T-helper 1 cell treated with Interleukin-12 subunit alpha and Interleukin-12 subunit beta and Interleukin-4 antibody, amounts not matched to agents 30 μg/mL and 1 μg/mL, for 36 hours (primary cell): ENCODE results near the gene CLEC18B.
"Not testable (repeated sequence)": the region's sequence is repeated elsewhere in the genome, so short reads cannot be mapped to it uniquely, and the experiment has no call there.

Experiments
- H3K27ac Mint-ChIP-seq: one replicate; pipeline ENCODE4 v1.8.0; 2021; ENCODE audit warnings: mild to moderate bottlenecking, mixed read lengths
- H3K27me3 Mint-ChIP-seq: one replicate; pipeline ENCODE4 v1.8.0; 2021; ENCODE audit warnings: low read depth, mixed read lengths
- H3K36me3 Mint-ChIP-seq: one replicate; pipeline ENCODE4 v1.8.0; 2021; ENCODE audit warnings: low read depth, mixed read lengths
- H3K4me1 Mint-ChIP-seq: one replicate; pipeline ENCODE4 v1.8.0; 2021; ENCODE audit warnings: low read depth, mixed read lengths
- H3K4me3 Mint-ChIP-seq: one replicate; pipeline ENCODE4 v1.8.0; 2021; ENCODE audit warnings: mild to moderate bottlenecking, moderate library complexity, mixed read lengths
- H3K9me3 Mint-ChIP-seq: one replicate; pipeline ENCODE4 v1.8.0; 2021; ENCODE audit warnings: mixed read lengths

The CLEC18B gene

DNA sequence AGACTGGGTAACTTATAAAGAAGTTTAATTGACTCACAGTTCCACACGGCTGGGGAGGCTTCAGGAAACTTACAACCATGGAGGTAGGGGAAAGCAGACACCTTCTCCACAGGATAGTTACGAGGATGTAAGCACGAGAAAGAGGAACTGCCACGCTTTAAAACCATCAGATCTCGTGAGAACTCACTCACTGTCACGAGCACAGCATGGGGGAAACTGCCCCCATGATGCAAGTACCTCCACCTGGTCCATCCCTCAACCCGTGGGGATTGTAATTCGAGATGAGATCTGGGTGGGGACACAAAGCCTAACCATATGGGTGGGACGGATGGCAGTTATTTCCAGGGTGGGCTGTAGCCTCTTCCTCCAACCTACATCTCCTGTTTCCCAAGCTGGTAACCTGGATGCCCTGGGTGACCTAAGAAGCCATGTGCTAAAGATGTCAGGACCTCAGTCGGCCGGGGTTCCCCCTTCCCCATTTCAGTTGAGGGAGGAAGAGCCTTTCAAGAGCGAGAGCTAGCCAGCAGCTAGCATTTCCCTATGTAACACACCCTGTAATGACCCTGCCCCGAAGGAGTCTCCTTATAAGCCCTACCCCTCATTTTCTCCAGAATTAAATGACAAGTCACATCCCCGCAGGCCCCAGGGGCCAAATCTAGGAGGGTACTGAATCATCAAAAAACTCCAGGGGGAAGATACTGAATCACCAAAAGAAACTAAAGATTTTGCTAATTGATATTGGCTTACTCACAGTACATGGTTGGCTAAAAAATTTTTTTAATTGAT, 16.9 kb downstream of the CLEC18B start:
- not testable (repeated sequence) for H3K4me1 Mint-ChIP-seq, H3K27me3 Mint-ChIP-seq, H3K4me3 Mint-ChIP-seq, H3K9me3 Mint-ChIP-seq, H3K27ac Mint-ChIP-seq, H3K36me3 Mint-ChIP-seq

DNA sequence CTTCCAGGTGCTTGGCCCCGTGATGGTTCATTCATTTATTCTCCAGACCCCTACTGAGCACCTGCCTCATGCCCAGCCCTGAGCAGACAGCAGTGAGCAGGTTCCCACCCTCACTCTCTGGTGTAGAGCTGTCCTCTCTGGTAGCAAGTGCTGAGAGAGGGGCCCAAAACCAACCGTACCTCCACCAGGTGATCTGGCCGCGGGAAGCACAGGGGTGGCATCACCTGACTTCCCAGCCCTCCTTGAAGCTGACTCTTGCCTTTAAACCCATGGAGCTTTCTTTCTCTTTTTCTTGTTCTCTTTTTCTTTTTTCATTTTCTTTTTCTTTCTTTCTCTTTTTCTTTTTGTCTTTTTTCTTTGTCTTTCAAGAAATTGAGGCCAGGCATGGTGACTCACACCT, 21.0 kb downstream of the CLEC18B start:
- H3K4me1 Mint-ChIP-seq, H3K9me3 Mint-ChIP-seq, H3K36me3 Mint-ChIP-seq, H3K27me3 Mint-ChIP-seq, H3K27ac Mint-ChIP-seq, H3K4me3 Mint-ChIP-seq: not testable (repeated sequence)

- not testable (repeated sequence) for H3K27ac Mint-ChIP-seq, H3K4me3 Mint-ChIP-seq, H3K36me3 Mint-ChIP-seq, H3K27me3 Mint-ChIP-seq, H3K9me3 Mint-ChIP-seq, H3K4me1 Mint-ChIP-seq
These were observed 22.9 kb downstream of the CLEC18B start for GRCh38 chr16:74398212-74398895.

GRCh38 chr16:74396521-74397017, 24.7 kb downstream of the CLEC18B start:
- H3K4me3 Mint-ChIP-seq, H3K27ac Mint-ChIP-seq, H3K27me3 Mint-ChIP-seq, H3K9me3 Mint-ChIP-seq, H3K36me3 Mint-ChIP-seq, H3K4me1 Mint-ChIP-seq: not testable (repeated sequence)

DNA sequence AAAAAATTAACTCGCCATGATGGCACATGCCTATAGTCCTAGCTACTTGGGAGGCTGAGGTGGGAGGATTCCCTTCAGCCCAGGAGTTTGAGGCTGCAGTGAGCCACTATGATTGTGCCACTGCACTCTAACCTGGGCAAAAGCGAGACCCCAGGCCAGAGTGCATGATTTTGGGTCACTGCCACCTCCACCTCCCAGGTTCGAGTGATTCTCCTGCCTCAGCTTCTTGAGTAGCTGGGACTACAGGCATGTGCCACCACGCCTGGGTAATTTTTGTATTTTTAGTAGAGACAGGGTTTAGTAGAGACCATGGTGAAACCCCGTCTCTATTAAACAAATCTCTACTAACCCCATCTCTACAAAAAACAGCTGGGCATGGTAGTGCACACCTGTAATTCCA, 26.7 kb downstream of the CLEC18B start:
- not testable (repeated sequence) for H3K4me3 Mint-ChIP-seq, H3K36me3 Mint-ChIP-seq

DNA sequence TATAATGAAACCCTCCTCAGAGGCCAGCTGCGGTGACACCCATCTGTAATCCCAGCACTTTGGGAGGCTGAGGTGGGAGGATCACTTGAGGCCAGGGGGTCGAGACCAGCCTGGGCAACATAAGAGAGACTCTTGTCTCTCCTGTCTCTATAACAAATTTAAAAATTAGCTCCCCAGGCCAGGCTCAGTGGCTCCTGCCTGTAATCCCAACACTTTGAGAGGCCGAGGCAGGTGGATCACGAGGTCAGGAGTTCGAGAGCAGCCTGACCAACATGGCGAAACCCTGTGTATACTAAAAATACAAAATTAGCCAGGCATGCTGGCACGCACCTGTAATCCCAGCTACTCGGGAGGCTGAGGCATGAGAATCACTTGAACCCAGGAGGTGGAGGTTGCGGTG, 27.1 kb downstream of the CLEC18B start:
- H3K36me3 Mint-ChIP-seq, H3K9me3 Mint-ChIP-seq, H3K27ac Mint-ChIP-seq, H3K4me3 Mint-ChIP-seq, H3K27me3 Mint-ChIP-seq, H3K4me1 Mint-ChIP-seq: not testable (repeated sequence)

More for the DNA sequence above, 26.7 kb downstream of the CLEC18B start:
- not testable (repeated sequence) for H3K4me1 Mint-ChIP-seq, H3K9me3 Mint-ChIP-seq, H3K27me3 Mint-ChIP-seq, H3K27ac Mint-ChIP-seq

- not testable (repeated sequence) for H3K9me3 Mint-ChIP-seq, H3K36me3 Mint-ChIP-seq, H3K4me1 Mint-ChIP-seq, H3K27ac Mint-ChIP-seq, H3K4me3 Mint-ChIP-seq, H3K27me3 Mint-ChIP-seq
These were observed 29.7 kb downstream of the CLEC18B start for GRCh38 chr16:74391454-74392050.

DNA sequence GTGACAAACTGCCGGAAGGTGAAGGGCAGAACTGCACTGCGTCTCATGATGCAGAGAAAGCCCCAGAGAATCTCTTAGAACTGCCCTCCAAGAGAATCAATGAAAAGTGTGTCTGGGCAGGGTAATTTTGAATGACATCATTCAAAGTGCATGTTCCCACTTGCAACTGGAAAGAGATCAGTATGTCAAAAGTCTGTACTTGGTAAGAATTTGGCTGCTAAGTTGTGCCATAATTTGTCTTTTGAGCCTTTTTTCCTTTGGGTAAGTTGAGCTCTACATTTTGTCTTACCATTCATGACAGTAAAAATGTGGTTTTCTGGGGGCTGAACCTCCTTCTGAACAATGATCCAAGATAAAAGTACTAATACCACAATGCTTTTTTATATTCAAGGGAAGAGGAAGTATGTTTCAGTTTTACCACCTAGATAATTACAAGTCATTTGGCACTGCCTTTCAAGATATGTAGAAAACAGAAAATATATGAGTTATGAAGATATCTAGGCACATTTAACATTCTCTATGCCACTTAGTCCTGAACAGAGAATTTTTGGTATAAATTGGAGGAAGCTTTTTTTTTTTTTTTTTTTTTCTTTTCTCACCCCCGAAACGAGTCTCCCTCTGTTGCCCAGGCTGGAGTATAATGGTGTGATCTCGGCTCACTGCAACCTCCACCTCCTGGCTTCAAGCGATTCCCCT, 38.8 kb downstream of the CLEC18B start:
- H3K27ac Mint-ChIP-seq, H3K36me3 Mint-ChIP-seq, H3K4me1 Mint-ChIP-seq, H3K27me3 Mint-ChIP-seq, H3K4me3 Mint-ChIP-seq, H3K9me3 Mint-ChIP-seq: not testable (repeated sequence)

DNA sequence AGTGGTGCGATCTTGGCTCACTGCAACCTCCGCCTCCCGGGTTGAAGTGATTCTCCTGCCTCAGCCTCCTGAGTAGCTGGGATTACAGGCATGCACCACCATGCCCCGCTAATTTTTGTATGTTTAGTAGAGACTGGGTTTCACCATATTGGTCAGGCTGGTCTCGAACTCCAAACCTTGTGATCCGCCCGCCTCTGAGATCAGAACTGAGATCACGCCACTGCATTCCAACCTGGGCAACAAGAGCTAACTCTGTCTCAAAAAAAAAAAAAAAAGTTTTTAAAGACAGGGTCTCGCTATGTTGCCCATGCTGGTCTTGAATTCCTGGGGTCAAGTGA, 47.5 kb downstream of the CLEC18B start:
- not testable (repeated sequence) for H3K4me3 Mint-ChIP-seq, H3K27ac Mint-ChIP-seq

GRCh38 chr16:74372953-74373846, 48.1 kb downstream of the CLEC18B start:
- Mint-ChIP-seq H3K9me3 (no peaks in the 10 kb centered on the region), H3K36me3 (no peaks in the 10 kb centered on the region), H3K27ac (no peak overlapping the region), H3K27me3 (no peaks in the 10 kb centered on the region), H3K4me3 (no peak overlapping the region), H3K4me1 (peaks cover 2% of the 10 kb centered on the region)

More for the DNA sequence above, 47.5 kb downstream of the CLEC18B start:
- H3K9me3 Mint-ChIP-seq, H3K4me1 Mint-ChIP-seq, H3K36me3 Mint-ChIP-seq, H3K27me3 Mint-ChIP-seq: not testable (repeated sequence)

GRCh38 chr16:74372369-74372768, 48.9 kb downstream of the CLEC18B start:
- Mint-ChIP-seq H3K4me3 (no peak overlapping the region), H3K9me3 (no peaks in the 10 kb centered on the region), H3K4me1 (peaks cover 3% of the 10 kb centered on the region), H3K27ac (no peak overlapping the region), H3K27me3 (no peaks in the 10 kb centered on the region), H3K36me3 (no peaks in the 10 kb centered on the region)

GRCh38 chr16:74370338-74371135, 50.7 kb downstream of the CLEC18B start:
- not testable (repeated sequence) for H3K36me3 Mint-ChIP-seq, H3K27ac Mint-ChIP-seq, H3K4me1 Mint-ChIP-seq, H3K4me3 Mint-ChIP-seq, H3K9me3 Mint-ChIP-seq, H3K27me3 Mint-ChIP-seq

- H3K9me3 Mint-ChIP-seq, H3K27me3 Mint-ChIP-seq, H3K36me3 Mint-ChIP-seq, H3K4me1 Mint-ChIP-seq: not testable (repeated sequence)
- H3K4me3 Mint-ChIP-seq, result peak overlapping the region; percentile 92
- peak overlapping the region; percentile 83 for H3K27ac Mint-ChIP-seq
These were observed 53.0 kb downstream of the CLEC18B start for GRCh38 chr16:74368002-74368911.
